ENCODE results near the gene SYNGR4.

- no peak for TF ChIP-seq EP300 (IDR thresholded peaks at IDR 0.05)
- no peak for TF ChIP-seq CTCF (IDR thresholded peaks at IDR 0.05)
- TF ChIP-seq POLR2A (IDR thresholded peaks at IDR 0.05): no peak
- no peak for TF ChIP-seq POLR2AphosphoS5 (IDR thresholded peaks at IDR 0.05)
These were observed 8.7 kb downstream of the SYNGR4 start for GRCh38 chr19:48372904-48373303.
